ENCODE data around the gene ASCC3.

Gene ASCC3

GRCh38 chr6:100706491-100706890, 174.6 kb downstream of the ASCC3 start:
- H3K4me1 Mint-ChIP-seq, result no peaks in the 10 kb centered on the region
- H3K27ac Mint-ChIP-seq, result no peak overlapping the region
- DNase-seq, result no peak
- no peaks in the 10 kb centered on the region for H3K27me3 Mint-ChIP-seq (ENCODE audit: low read depth, poor library complexity)
- H3K4me3 Mint-ChIP-seq, result no peak overlapping the region
- TF ChIP-seq CTCF (IDR thresholded peaks at IDR 0.05), result no peak
- H3K36me3 Mint-ChIP-seq (ENCODE audit: low read depth), result peaks cover 12% of the 10 kb centered on the region
- peaks cover 8% of the 10 kb centered on the region for H3K9me3 Mint-ChIP-seq

GRCh38 chr6:100704961-100705360, 176.2 kb downstream of the ASCC3 start:
- no peak overlapping the region for H3K27ac Mint-ChIP-seq
- H3K27me3 Mint-ChIP-seq (ENCODE audit: low read depth, poor library complexity), result no peaks in the 10 kb centered on the region
- H3K4me3 Mint-ChIP-seq, result no peak overlapping the region
- H3K9me3 Mint-ChIP-seq, result peaks cover 20% of the 10 kb centered on the region
- no peak for TF ChIP-seq CTCF (IDR thresholded peaks at IDR 0.05)
- no peak for DNase-seq
- H3K4me1 Mint-ChIP-seq, result no peaks in the 10 kb centered on the region
- peaks cover 25% of the 10 kb centered on the region for H3K36me3 Mint-ChIP-seq (ENCODE audit: low read depth)

GRCh38 chr6:100701728-100702127, 179.4 kb downstream of the ASCC3 start:
- TF ChIP-seq CTCF (IDR thresholded peaks at IDR 0.05), result no peak
- DNase-seq, result no peak
- H3K9me3 Mint-ChIP-seq, result peaks cover 33% of the 10 kb centered on the region
- H3K27me3 Mint-ChIP-seq (ENCODE audit: low read depth, poor library complexity), result no peaks in the 10 kb centered on the region
- H3K4me3 Mint-ChIP-seq, result no peak overlapping the region
- H3K27ac Mint-ChIP-seq, result no peak overlapping the region
- peaks cover 37% of the 10 kb centered on the region for H3K36me3 Mint-ChIP-seq (ENCODE audit: low read depth)
- no peaks in the 10 kb centered on the region for H3K4me1 Mint-ChIP-seq

- no peaks in the 10 kb centered on the region for H3K4me1 Mint-ChIP-seq
- H3K4me3 Mint-ChIP-seq, result no peak overlapping the region
- no peak for DNase-seq
- H3K27ac Mint-ChIP-seq, result no peak overlapping the region
- no peak for TF ChIP-seq CTCF (IDR thresholded peaks at IDR 0.05)
- peaks cover 33% of the 10 kb centered on the region for H3K9me3 Mint-ChIP-seq
- H3K27me3 Mint-ChIP-seq (ENCODE audit: low read depth, poor library complexity), result no peaks in the 10 kb centered on the region
- H3K36me3 Mint-ChIP-seq (ENCODE audit: low read depth), result peaks cover 37% of the 10 kb centered on the region
These were observed 181.1 kb downstream of the ASCC3 start for GRCh38 chr6:100700009-100700408.

- H3K4me1 Mint-ChIP-seq, result no peaks in the 10 kb centered on the region
- no peak for TF ChIP-seq CTCF (IDR thresholded peaks at IDR 0.05)
- peaks cover 15% of the 10 kb centered on the region for H3K36me3 Mint-ChIP-seq (ENCODE audit: low read depth)
- no peak overlapping the region for H3K4me3 Mint-ChIP-seq
- no peak overlapping the region for H3K27ac Mint-ChIP-seq
- no peak for DNase-seq
- peaks cover 16% of the 10 kb centered on the region for H3K9me3 Mint-ChIP-seq
- no peaks in the 10 kb centered on the region for H3K27me3 Mint-ChIP-seq (ENCODE audit: low read depth, poor library complexity)
These were observed 185.7 kb downstream of the ASCC3 start for GRCh38 chr6:100695445-100695844.

GRCh38 chr6:100693249-100693927, 187.7 kb downstream of the ASCC3 start:
- DNase-seq, result no peak
- Mint-ChIP-seq H3K36me3 (ENCODE audit: low read depth) (no peaks in the 10 kb centered on the region), H3K4me1 (no peaks in the 10 kb centered on the region), H3K27me3 (ENCODE audit: low read depth, poor library complexity) (no peaks in the 10 kb centered on the region), H3K9me3 (no peaks in the 10 kb centered on the region), H3K27ac (no peak overlapping the region), H3K4me3 (no peak overlapping the region)
- TF ChIP-seq CTCF (IDR thresholded peaks at IDR 0.05), result no peak
